WERI-Rb-1 (cell line): Measurements from ENCODE around the gene PGGHG.

Source experiments
- DNase-seq: peaks from one replicate; pipeline ENCODE4 v3.0.0-alpha.2; 2020
- H3K27ac ChIP-seq: fragments of 250-450 bp; sonication (Bioruptor Pico); 2 replicates; pipeline ENCODE4 v1.5.1; 2020; ENCODE audit warnings: mild to moderate bottlenecking, moderate library complexity
- H3K27me3 ChIP-seq: fragments of 250-450 bp; sonication (Bioruptor Pico); 2 replicates; pipeline ENCODE4 v1.5.1; 2021; ENCODE audit warnings: mild to moderate bottlenecking, low read depth, moderate library complexity; ENCODE audit not compliant: insufficient read depth, severe bottlenecking
- H3K36me3 ChIP-seq: fragments of 250-450 bp; sonication (Bioruptor Pico); 2 replicates; pipeline ENCODE4 v1.5.1; 2020; ENCODE audit warnings: mild to moderate bottlenecking, moderate library complexity
- H3K4me3 ChIP-seq: 2 replicates; pipeline ENCODE4 v1.5.1; 2011; ENCODE audit warnings: low read depth, mild to moderate bottlenecking, control low read depth, low read length
- H3K9me3 ChIP-seq: fragments of 250-450 bp; sonication (Bioruptor Pico); 2 replicates; pipeline ENCODE4 v1.5.1; 2021; ENCODE audit warnings: mild to moderate bottlenecking, moderate library complexity; ENCODE audit not compliant: severe bottlenecking
- CTCF ChIP-seq: IDR thresholded peaks from 2 replicates; pipeline ENCODE4 v1.5.1; 2011; ENCODE audit warnings: low read depth, mild to moderate bottlenecking, control low read depth, inconsistent platforms, low read length

The PGGHG gene

DNA sequence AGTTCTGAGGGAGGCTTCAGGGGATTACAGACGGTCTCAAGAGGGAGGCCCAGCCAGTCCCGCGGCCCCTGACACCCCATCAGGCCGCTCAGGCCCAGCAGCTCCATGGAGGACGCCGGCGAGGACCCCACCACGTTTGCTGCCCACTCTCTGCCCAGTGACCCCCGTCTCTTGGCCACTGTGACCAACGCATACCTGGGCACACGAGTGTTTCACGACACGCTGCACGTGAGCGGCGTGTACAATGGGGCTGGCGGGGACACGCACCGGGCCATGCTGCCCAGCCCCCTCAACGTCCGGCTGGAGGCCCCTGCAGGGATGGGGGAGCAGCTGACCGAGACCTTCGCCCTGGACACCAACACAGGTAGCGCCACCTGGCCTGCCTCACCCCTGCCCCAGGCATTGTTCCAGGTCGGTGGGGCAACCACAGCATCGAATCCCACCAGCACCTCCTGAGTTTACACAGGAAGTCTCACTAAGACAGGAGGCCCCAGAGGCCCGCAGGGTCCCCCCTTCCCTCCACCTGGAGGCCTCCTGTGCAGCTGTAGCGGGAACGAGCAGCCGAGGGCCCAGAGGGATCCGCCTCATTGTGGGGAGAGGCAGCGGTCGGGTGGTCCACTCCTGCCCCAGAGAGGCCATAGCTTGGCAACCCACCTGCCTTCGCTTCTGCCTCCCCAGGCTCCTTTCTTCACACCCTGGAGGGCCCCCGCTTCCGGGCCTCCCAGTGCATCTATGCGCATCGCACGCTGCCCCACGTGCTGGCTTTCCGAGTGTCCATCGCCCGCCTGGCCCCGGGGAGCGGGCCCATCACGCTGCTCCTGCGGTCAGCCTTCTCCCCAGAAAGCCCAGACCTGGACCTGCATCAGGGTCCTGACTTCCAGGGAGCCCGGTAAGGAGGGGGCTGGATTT is 1.0 kb downstream of the PGGHG start:
- H3K27me3 ChIP-seq = no peaks in the 10 kb centered on the region
- peak overlapping the region; percentile 39 for H3K4me3 ChIP-seq
- peak; percentile 10 for DNase-seq
- H3K27ac ChIP-seq = no peak overlapping the region
- no peaks in the 10 kb centered on the region for H3K9me3 ChIP-seq
- TF ChIP-seq CTCF = no peak
- no peaks in the 10 kb centered on the region; the same call in 1 of the 2 replicates for H3K36me3 ChIP-seq

DNA sequence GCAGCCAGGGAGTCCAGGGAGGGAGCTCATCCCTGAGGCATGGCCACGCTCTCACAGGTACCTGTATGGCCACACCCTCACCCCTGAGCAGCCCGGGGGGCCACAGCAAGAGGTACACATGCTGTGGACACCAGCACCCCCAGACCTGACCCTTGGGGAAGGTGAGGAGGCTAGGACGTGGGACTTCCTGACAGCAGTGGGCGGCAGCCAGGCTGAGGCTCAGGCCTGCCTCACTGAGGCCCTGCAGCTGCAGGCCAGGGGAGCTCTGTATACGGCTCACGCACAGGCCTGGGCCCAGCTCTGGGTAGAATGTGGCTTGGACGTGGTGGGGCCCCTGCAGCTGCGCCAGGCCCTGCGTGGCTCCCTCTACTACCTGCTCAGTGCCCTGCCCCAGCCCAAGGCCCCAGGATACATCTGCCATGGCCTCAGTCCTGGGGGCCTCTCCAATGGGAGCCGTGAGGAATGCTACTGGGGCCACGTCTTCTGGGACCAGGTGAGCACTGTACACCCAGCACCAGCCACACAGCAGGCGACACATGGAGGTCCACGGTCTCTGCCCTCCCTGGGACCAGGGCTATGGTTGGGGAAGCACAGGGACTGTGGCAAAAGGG is 1.8 kb downstream of the PGGHG start:
- Histone ChIP-seq H3K36me3 (no peaks in the 10 kb centered on the region; the same call in 1 of the 2 replicates), H3K27me3 (no peaks in the 10 kb centered on the region), H3K9me3 (no peaks in the 10 kb centered on the region), H3K27ac (no peak overlapping the region), H3K4me3 (no peak overlapping the region)
- TF ChIP-seq CTCF = no peak
- no peak for DNase-seq

DNA sequence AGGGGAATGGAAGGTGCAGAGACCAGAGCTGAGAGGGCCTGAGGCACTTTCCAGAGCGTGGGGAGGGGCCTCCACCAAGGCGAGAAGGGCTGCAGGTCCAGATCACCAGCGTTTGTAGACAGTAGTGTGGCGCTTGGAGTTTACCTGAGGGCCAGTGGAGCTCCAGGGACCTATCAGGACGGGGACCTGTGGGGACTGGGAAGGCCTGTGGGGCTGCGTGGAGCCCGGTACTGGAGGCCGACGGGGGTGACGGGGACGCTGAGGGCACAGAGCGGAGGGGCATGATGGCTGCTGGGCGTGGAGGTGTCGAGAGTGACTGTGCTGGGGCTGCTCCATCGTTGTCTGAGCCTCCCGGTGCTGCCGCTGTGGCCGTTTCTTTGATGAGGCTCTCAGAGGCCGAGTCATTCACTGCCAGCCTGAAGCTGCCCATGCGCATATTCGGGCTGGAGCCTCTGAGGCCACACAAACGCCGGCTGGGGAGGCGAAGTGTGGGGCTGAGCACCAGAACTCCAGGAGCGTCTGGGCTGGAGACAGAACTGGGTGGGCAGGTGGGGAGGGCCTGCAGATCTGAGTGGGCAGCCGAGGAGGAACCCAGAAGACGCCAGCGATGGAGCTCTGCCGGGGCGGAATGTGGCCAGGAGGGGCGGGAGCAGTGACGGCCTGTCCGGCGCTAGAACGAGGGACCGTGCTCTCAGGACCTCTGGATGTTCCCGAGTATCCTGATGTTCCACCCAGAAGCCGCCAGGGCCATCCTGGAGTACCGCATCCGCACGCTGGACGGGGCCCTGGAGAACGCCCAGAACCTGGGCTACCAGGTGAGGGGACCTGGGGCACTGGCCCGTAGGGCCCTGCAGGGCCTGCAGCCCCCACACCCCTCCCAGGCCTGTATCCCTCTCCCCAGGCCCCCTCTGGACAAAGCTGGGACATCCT is 2.6 kb downstream of the PGGHG start:
- Histone ChIP-seq H3K36me3 (no peaks in the 10 kb centered on the region; the same call in 1 of the 2 replicates), H3K27ac (no peak overlapping the region), H3K9me3 (no peaks in the 10 kb centered on the region), H3K4me3 (no peak overlapping the region), H3K27me3 (no peaks in the 10 kb centered on the region)
- no peak for TF ChIP-seq CTCF
- DNase-seq = no peak

GRCh38 chr11:292211-293121 is 3.5 kb downstream of the PGGHG start:
- Histone ChIP-seq H3K4me3 (no peak overlapping the region), H3K27me3 (no peaks in the 10 kb centered on the region), H3K36me3 (no peaks in the 10 kb centered on the region; the same call in 1 of the 2 replicates), H3K27ac (no peak overlapping the region), H3K9me3 (no peaks in the 10 kb centered on the region)
- DNase-seq = no peak
- no peak for TF ChIP-seq CTCF
